ENCODE data around the gene NEK8. TPM values are rescaled to one million over a fixed set of nuclear protein-coding genes. Genes with fewer than 3 reads are reported as not detected.
A peak's percentile ranks its signal among the peaks of the same experiment; 100 is the strongest.

Gene NEK8
- total and polyA plus RNA-seq, 9 of the 15 experiments (the other 6 are each of a cell fraction or from before 2014, with no cell fraction given) = 0.98 to 16.6 (median 4.6) TPM

DNA sequence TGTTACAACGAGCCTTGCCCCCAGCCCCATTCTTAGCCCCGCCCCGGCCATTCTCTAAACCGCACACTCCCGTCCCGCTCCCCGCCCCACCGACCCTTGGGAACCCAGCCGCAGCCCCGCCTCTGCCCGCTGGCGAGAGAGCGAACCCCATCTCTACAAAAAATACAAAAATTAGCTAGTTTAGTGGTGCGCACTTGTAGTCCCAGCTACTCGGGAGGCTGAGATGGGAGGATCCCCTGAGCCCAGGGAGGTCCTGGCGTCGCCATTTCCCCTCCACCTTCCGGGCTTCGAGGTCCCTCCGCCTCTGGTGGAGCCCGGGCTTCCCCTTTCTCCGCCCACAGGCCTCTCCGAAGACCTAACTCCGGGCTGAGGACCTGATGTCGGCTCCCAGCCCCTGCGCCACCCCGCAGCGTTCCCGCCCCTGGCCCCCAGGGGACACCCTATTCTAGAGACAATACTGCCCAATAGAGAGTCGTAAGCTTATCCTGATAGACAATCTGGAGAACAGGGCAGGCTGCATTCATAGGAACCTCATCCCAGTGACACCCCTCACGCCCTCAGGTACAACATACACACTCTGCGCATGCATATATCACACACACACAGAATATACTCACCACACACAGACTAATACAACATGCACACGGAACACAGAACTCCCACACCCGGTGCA, 16.4 kb upstream of the NEK8 start (continued):
- TF ChIP-seq, protein P1, sequence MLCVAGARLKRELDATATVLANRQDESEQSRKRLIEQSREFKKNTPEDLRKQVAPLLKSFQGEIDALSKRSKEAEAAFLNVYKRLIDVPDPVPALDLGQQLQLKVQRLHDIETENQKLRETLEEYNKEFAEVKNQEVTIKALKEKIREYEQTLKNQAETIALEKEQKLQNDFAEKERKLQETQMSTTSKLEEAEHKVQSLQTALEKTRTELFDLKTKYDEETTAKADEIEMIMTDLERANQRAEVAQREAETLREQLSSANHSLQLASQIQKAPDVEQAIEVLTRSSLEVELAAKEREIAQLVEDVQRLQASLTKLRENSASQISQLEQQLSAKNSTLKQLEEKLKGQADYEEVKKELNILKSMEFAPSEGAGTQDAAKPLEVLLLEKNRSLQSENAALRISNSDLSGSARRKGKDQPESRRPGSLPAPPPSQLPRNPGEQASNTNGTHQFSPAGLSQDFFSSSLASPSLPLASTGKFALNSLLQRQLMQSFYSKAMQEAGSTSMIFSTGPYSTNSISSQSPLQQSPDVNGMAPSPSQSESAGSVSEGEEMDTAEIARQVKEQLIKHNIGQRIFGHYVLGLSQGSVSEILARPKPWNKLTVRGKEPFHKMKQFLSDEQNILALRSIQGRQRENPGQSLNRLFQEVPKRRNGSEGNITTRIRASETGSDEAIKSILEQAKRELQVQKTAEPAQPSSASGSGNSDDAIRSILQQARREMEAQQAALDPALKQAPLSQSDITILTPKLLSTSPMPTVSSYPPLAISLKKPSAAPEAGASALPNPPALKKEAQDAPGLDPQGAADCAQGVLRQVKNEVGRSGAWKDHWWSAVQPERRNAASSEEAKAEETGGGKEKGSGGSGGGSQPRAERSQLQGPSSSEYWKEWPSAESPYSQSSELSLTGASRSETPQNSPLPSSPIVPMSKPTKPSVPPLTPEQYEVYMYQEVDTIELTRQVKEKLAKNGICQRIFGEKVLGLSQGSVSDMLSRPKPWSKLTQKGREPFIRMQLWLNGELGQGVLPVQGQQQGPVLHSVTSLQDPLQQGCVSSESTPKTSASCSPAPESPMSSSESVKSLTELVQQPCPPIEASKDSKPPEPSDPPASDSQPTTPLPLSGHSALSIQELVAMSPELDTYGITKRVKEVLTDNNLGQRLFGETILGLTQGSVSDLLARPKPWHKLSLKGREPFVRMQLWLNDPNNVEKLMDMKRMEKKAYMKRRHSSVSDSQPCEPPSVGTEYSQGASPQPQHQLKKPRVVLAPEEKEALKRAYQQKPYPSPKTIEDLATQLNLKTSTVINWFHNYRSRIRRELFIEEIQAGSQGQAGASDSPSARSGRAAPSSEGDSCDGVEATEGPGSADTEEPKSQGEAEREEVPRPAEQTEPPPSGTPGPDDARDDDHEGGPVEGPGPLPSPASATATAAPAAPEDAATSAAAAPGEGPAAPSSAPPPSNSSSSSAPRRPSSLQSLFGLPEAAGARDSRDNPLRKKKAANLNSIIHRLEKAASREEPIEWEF (CRISPR knock-in tag; IDR thresholded peaks at IDR 0.05) = no peak
- TF ChIP-seq NFRKB (IDR thresholded peaks at IDR 0.05; ENCODE audit: low read depth) = peak; percentile 49
- TF ChIP-seq, protein P2, sequence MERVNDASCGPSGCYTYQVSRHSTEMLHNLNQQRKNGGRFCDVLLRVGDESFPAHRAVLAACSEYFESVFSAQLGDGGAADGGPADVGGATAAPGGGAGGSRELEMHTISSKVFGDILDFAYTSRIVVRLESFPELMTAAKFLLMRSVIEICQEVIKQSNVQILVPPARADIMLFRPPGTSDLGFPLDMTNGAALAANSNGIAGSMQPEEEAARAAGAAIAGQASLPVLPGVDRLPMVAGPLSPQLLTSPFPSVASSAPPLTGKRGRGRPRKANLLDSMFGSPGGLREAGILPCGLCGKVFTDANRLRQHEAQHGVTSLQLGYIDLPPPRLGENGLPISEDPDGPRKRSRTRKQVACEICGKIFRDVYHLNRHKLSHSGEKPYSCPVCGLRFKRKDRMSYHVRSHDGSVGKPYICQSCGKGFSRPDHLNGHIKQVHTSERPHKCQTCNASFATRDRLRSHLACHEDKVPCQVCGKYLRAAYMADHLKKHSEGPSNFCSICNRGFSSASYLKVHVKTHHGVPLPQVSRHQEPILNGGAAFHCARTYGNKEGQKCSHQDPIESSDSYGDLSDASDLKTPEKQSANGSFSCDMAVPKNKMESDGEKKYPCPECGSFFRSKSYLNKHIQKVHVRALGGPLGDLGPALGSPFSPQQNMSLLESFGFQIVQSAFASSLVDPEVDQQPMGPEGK (CRISPR knock-in tag; IDR thresholded peaks at IDR 0.05; ENCODE audit: borderline replicate concordance) = no peak
- peak; percentile 63; the same call in 1 of the 2 replicates for TF ChIP-seq SMARCA5 (IDR thresholded peaks at IDR 0.05)
- TF ChIP-seq CTCF (IDR thresholded peaks at IDR 0.05 in 2 of 3, conservative IDR thresholded peaks at IDR 0.05 in 1 of 3; ENCODE audit: insufficient read depth in 2 of 3, low read depth in 1 of 3, low read length in 3 of 3) = peak; percentile 54 to 60 (median 60)
- TF ChIP-seq, protein P3, sequence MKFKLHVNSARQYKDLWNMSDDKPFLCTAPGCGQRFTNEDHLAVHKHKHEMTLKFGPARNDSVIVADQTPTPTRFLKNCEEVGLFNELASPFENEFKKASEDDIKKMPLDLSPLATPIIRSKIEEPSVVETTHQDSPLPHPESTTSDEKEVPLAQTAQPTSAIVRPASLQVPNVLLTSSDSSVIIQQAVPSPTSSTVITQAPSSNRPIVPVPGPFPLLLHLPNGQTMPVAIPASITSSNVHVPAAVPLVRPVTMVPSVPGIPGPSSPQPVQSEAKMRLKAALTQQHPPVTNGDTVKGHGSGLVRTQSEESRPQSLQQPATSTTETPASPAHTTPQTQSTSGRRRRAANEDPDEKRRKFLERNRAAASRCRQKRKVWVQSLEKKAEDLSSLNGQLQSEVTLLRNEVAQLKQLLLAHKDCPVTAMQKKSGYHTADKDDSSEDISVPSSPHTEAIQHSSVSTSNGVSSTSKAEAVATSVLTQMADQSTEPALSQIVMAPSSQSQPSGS (CRISPR knock-in tag; IDR thresholded peaks at IDR 0.05) = no peak
- TF ChIP-seq CHD1 (IDR thresholded peaks at IDR 0.05; ENCODE audit: low read length) = peak; percentile 75
- no peak for TF ChIP-seq ZNF121 (CRISPR knock-in tag; conservative IDR thresholded peaks at IDR 0.05)
- TF ChIP-seq DACH1 (IDR thresholded peaks at IDR 0.05; ENCODE audit: partially characterized antibody) = no peak
- no peak for TF ChIP-seq CBX1 (IDR thresholded peaks at IDR 0.05; ENCODE audit: low read depth)
- TF ChIP-seq GTF2E2 (tag; IDR thresholded peaks at IDR 0.05) = no peak
- peak; percentile 80 for TF ChIP-seq L3MBTL2 (IDR thresholded peaks at IDR 0.05)
- TF ChIP-seq ZFP1 (CRISPR knock-in tag; IDR thresholded peaks at IDR 0.05) = no peak
- peak; percentile 23 for TF ChIP-seq CCNT2 (IDR thresholded peaks at IDR 0.05; ENCODE audit: borderline replicate concordance, extremely low read depth, insufficient read length, low read depth, low read length)
- no peak for TF ChIP-seq BACH1 (tag; IDR thresholded peaks at IDR 0.05)
- peak; percentile 25 for TF ChIP-seq PHF20 (IDR thresholded peaks at IDR 0.05; ENCODE audit: partially characterized antibody)
- no peak for TF ChIP-seq SMAD4 (CRISPR knock-in tag; conservative IDR thresholded peaks at IDR 0.05)
- no peak for TF ChIP-seq RBM15 (IDR thresholded peaks at IDR 0.05; ENCODE audit: insufficient read depth, low read length)

Measured in K562 (cell line).